OCI-M2 (cell line): ENCODE data around the gene VOPP1.

Source experiments
- DNase-seq: peaks from one replicate; lab custom pipeline; 2025; ENCODE audit not compliant: unreplicated experiment; lab: John Stamatoyannopoulos, UW

VOPP1 gene

DNA sequence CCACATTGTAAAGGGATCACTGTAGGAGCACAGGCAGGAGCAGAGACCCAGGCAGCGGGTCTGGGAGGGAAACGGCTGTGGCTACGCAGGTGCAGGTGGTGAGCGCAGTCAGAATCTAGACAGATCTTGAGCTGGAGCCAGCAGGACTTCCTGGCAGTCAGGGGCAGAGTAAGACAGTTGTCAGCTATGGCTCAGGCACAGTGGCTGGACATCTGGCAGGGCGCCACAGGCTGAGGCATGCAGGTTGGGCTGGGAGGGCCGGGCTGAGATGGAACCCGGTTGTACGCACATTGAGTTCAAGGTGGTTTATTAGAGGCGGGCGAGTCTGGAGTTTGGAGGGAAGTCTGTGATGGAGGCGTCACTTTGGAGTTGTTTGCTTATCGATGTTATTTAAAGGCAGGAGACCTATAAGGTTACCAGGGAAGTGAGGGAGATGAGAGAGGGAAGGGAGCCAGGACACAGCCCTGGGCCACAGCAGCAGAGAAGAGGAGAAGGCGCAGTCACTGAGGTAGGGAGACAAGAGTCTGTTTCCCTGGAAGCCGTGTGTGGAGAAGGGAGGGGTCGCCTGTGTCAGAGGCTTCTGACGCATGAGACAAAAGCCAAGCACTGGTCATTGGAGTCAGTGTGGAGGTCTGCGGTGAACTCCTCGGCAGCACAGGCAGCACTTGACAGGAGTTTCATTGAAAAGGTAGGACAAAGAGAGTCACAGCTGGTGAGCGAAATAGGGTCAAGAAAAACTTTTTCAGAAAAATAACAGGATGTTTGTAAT is 133.4 kb downstream of the VOPP1 start:
- DNase-seq: no peak

DNA sequence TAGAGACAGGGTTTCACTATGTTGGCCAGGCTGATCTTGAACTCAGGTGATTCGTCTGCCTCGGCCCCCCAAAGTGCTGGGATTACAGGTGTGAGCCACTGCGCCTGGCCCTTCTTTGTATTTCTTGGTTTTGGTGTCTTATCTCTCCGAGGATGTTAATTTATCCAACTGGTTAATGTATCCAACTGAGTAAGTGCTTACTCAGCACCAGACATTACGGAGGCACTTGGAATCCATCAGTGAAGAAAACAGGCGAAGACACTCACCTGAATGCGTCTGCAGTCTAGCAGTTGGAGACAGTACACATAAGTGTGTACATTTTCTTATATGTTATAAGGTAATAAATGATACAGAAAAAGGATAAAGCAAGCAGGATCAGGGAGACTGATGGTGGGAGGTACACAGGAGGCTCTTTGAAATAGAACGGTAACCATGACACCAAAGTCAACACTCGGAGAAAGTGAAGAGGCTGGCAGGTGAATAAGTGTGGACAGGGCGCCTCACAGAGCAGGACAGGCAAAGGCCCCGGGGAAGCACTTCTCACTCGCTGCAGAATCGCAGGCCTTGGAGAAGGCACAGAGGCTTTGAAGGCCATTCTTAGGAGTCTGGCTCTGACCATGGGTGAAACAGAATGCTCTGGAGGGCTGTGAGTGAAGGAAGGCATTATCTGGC is 134.1 kb downstream of the VOPP1 start:
- DNase-seq: no peak

DNA sequence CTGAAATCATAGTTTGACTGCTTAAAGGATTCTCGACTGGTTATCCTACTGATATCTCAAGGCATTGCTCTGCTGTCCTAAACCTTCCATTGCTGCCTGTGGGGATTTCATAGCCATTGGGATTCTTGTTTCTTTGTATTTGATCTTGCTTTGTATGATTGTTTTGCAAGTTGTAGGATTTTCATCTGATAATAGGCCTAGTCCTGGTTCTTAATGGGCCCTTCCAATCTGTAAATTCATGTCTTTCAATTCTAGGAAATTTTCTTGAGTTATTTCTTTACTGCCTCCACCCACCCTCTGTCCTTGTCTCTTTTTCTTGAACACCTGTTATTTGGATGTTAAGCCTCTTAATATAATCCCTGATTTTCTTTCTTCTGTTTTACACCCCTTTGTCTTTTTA is 134.9 kb downstream of the VOPP1 start:
- DNase-seq: no peak

DNA sequence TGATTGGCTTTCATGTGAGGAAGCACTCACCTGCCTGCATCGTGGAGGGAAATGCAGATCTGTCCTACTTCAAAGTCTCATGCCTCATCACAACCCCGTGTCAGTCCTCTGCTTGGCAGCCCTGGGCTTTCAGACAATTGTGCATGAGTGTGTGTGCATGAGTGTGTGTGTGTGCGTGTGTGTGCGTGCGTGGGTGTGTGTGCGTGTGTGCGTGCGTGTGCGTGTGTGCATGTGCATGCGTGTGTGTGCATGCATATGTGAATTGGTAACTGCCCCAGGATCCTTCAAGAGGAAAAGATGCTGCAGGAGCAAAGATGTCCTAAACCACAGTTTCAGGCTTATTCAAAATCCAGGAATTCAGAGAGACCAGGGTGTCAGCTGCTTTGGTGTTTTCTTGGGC is 135.8 kb downstream of the VOPP1 start:
- DNase-seq: no peak

DNA sequence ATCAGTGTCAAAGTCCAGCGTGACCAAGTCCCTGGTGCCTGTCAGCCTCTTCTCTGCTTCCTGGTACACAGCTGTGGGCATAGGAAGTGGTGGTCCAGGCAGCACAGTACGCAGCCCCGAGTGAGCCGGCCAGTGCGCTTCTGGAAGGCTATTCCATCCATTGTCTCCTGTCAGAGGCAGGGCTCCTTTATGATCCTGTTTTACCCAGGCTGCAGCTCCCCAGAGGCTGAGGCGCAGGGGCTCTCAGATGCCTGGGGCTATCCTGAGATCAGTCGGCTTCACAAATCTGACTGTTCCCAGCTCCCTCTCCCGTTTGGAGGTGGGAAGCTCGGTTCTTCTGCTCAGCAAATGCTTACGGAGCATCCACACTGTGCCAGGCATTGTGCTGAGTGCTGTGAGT is 136.8 kb downstream of the VOPP1 start:
- no peak for DNase-seq

DNA sequence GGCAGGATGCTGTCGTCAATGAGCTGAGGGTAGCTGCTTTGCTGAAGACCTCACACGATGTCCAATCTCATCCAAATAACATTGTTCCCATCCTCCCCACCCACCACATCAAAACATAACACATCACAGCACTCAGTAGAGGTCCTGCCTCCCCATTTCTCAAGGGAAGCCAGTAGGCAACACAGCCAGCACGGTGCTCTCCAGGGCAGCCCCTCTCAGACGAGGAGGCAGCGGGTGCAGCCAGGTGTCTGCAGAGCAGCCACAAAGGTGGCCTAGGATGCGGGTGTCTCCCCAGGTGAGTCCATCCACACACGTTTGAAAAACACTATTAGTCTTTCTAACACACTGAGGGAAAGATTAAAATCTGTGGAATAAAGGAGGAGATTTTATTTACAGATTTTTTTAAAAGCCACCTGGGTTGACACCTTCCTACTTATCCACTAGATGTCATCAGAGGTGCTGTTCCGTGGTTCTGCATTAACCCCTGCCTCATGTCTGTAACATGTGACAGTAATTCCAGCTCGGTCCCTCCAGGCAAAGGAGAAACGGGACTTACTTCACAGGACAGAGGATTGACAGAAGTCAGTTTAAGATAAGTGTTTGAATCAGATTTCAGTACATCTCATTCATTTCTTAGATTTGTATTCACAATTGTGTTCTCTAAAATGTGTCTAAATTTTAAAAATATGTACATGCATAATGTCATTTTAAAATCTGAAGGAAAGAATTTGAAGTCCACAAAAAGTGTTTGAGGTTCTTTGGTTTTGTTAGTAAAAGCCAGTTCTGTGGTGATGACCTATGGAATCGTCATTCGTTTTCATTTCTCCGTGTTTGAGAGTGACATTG is 139.1 kb downstream of the VOPP1 start:
- no peak for DNase-seq

DNA sequence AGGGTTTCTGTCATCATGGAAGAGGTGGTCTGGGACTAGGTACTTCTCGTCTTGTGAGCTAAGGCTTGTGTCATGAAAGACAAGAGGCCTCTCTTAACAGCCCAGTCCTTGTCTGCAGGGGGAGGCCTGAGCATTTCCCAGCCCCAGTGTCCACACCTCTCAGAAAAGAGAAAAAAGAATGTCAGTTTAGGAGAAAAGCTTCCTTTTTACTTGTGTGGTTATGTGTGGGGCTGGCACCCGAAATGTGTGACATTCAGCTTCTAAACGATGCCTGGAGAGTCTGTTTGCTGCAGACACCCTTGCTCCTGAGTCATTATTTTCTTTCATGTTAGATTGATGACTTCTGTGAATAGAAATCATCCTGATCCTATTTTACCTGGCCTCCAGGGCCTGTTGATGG is 139.8 kb downstream of the VOPP1 start:
- no peak for DNase-seq

DNA sequence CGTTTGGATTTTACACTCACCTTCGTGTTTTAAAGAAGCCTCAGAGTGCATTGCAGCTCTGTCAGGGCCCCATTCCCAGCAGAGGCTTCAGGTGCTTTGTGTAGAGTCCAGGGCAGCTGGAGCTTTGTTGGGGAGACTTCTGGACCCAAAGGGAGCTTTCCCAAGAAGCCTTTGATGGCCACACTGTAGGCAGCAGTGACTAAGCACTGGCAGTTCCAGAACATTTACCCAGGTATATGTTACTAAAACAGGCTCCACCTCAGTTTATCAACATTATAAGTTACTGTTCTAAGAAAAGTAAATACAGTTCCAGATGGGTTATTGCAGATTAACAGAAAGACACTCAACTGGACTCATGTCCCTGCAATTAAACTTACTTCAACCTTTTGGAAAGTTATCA is 140.4 kb downstream of the VOPP1 start:
- no peak for DNase-seq

DNA sequence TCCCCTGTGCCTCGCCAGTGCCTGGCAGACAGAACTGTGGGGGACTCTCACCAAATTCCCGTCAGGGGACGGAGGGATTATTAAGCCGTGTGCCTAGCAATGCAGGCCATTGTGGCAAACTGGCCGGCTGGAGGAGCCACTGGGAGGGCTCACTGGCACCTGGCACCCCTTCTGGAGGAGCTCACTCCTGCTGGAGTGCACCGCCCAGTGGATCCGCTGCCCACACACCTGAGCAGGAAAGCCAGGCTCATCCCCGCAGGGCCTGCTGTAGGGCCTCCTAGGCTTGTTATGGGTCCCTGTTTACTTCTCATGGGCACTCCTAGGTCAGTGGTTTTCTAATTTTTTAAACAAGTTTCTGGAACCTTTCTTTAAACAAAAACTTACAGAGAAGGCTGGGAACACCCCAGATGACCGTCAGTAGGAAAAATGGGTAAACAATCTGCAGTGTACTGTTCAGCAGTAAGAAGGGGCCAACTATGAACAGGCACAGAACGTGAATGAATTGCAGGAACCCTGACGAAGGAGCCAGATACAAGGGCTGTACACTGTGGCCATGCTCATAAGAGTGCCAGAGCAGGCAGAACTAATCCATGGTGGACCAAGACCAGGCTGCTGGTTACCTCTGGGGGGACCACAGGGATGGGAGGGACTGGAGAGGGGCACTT is 142.3 kb downstream of the VOPP1 start:
- no peak for DNase-seq

DNA sequence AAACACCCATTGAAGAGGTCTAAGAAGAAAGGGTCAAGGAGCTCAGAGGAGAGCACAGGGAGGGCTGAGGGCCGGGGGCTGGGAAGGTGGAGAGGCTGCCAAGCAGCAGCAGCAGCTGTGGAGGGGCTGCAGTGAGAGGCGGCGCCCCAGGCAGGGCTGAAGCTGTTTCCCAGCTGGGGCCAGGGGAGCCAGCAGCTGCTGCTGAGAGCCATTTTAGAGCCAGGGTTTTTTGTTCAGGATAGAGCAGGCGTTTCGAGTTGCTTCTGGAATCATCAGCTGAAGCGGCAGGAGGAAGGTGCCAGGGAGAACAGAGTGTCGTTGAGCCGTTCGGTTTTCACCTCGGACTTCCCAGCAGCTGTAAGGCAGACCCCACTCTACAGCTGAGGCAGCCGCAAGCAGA is 144.5 kb downstream of the VOPP1 start:
- no peak for DNase-seq

DNA sequence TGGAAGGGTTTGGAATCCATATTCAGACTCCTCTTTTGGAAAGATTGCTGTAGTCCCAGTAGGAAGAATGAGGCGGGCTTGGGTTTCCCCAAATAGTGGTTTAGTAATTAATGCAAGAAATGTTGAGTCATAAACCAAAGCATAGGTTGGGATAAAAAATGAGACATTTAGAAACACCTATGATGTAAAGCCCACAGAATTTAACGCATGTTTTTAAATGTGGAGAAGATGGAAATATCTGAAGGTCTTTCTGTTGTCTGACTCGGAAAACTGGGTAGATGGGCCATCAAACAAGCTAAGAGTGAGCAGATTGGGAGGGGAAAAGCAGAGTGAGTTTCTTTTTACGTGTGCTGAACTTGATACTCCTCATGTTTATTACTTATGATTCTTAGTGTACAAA is 145.0 kb downstream of the VOPP1 start:
- no peak for DNase-seq

DNA sequence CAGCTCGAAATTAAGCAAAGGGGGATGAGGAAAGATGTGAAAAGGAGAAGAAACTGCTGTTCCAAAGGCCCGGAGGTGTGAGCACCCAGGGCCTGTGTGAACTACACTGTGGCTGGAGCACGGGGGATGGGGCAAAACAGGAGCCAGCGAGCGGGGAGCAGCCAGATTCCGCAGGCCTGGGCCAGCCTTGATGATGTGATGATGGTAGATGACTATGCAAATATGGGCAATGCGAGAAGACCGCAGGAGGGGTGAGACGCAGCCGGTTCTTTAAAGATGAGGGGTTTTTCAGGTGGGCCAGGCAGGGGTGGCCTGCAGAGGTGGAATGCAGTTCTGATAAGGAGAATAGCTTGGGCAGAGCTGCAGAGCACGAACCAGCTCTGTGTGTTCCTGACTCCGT is 145.6 kb downstream of the VOPP1 start:
- no peak for DNase-seq

DNA sequence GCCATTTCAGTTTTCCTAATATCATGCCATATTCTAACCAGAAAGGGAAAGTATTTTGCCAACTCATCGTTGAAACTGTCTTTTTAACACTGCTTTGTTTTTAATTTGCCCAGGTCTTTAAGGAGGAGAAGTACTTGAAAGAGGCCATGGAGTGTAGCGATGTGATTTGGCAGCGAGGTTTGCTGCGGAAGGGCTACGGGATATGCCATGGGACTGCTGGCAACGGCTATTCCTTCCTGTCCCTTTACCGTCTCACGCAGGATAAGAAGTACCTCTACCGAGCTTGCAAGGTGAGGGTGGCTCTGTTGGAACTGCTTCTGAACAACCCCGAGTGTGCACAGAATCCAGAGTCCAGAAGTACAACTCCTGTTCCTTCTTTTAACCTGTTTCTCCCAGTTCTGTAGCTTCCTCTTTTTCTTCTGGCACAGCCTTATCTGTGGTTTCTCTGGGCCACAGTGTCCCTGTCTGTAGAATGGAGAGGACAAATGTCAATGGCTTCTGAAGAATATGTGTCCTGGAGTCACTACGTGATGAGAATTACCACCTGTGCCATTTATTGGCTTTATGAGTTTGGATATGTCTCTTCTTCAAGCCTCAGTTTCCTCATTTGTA is 147.1 kb downstream of the VOPP1 start:
- DNase-seq: no peak

DNA sequence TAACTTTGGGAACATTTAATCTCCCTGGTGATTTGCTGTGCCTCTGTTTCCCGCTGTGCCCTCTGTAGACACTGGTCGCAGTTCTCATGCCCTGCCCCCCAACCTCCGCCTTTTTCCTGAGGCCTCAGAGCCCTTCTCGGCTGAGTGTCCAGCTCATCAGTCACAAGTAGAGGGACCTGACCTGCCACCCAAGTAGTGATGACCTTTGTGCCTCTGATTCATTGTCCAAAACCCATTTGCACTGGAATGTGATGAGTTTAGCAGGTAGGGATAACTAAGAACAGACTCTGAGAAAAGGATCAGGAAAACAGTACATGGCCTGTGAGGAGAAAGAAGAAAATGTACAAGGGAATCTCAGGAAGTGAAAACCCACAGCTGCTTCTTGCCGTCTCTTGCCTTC is 148.4 kb downstream of the VOPP1 start:
- no peak for DNase-seq

DNA sequence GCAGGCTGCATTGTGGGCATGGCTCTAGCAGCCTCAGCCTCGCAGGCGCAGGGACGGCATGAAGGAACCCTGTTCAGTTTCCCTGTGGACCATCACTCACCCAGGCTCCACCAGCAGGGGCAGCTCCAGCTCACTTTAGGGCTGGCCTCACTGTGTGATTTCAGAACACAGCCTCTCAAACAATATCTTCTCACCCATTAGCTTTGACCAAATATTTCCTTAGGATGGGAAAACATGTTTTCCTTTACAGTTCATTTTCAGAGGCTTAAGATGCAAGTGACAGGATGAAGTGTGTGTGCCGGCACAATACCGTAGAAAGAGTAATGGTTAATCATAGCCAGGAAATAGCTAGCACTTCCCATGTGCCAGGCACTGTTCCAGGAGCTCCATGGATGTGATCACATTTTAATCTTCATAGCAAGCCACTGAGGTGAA is 149.0 kb downstream of the VOPP1 start:
- no peak for DNase-seq
